HT-29 (cell line): ENCODE data around the gene GRM4. TPM values are rescaled to one million over a fixed set of nuclear protein-coding genes. Genes with fewer than 3 reads are reported as not detected.

Source experiments
- DNase-seq: peaks from one replicate; pipeline ENCODE4 v3.0.0-alpha.2; 2015; ENCODE audit warnings: low spot score
- total RNA-seq: library from RNA; depleted of rRNA; stranded (reverse); fragments of >200 nt; shearing (Covaris generic); gene quantifications from 2 replicates; pipeline ENCODE4 v1.2.3, GENCODE V29; 2014

GRM4 gene
- total RNA-seq, 1 experiment from 2014 or later: not detected

DNA sequence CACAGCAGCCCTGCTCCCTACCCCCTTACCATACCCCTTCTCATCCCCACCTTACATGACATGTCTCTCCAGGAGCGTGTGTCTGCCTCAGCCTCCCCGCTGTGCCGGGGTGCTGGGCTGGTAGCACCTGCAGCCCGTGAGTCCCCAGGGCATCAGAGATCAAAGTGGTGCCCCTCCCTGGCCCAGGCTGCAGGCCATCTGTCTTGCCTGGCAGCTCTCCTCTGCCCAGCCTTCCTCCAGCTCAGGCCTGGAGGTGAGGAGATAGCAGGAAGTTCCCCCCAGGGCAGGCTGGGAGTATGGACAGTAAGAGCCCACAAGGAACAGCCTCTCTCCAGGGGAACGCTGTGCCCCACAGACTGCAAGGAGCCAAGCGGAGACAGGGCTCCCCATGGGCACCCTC lies 35.3 kb downstream of the GRM4 start:
- no peak for DNase-seq

GRCh38 chr6:34108176-34108575 lies 37.7 kb downstream of the GRM4 start:
- DNase-seq: no peak

DNA sequence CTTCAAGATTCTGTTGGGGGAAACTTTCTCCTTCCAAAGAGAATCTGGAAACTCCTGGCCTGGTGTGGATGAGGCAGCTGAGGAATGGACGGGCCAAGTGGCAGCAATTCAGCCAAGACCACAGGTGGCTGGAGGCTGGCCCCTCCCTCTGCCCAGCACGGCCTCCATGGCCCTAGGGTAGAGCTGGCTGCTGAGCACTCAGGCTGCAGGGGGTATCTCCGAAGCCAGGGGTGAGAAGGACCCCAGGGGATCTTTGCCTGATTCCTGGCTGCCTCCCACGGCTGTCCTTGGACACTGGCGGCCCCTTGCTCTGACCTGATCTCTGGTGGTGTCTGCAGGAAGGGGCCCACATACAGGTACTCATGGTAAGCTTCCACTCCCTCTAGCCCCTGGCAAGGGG lies 39.0 kb downstream of the GRM4 start:
- no peak for DNase-seq

GRCh38 chr6:34106421-34106820 lies 39.5 kb downstream of the GRM4 start:
- no peak for DNase-seq

DNA sequence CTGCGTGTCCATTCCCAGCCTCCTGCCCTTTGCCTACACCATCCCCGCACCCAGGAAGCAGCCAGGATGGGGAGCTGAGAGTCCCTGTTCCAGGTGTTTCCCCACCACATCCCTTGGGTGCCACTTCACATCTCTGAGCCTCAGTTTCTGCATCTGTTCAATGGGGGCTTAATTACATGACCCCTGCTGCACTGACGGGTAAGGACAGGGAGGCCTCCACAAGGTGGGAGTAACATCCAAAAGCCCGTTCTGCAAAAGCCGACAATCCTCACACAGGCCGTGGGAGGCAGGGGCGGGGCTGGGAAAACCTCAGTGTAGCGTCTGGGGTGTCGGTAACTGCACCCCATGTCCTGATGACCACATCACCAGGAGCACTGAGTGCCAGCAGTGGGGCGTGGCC lies 41.3 kb downstream of the GRM4 start:
- no peak for DNase-seq

DNA sequence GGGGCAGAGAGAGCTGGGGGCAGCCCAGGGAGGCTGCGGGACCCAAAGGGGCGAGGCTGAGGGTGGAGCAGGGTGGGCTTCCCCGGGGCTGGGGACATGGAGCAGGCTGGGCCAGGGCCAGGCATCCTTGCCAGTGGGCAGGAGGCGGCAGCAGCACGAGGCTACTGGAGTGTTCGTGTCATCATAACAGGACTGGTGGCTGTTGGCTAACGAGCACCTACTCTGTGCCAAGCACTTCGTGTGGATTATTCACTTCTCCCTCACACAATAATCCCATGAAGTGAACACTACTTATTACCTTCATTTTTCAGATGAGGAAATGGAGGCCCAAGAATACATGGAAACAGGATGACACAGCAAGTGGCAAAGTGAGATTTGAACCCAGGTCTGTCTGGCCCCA lies 41.7 kb downstream of the GRM4 start:
- DNase-seq: no peak

DNA sequence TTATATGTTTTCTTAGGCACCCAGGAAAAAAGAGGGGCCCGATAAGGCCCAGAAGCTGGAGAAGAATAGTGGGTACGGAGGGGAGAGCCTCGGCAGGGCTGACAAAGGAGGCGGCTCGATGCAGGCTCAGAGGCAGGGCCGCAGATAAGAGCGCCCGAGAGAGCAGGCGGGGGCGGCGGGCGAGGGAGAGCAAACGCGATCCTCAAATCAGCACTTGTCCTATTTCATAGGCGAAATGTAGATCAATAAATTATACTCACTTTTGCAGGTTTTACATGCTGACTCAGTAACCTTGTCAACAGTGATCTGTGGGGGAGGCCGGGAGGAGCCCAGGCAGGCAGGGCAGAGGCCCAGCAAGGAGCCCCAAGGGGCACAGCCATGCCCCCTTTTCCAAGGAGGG lies 42.6 kb downstream of the GRM4 start:
- no peak for DNase-seq

DNA sequence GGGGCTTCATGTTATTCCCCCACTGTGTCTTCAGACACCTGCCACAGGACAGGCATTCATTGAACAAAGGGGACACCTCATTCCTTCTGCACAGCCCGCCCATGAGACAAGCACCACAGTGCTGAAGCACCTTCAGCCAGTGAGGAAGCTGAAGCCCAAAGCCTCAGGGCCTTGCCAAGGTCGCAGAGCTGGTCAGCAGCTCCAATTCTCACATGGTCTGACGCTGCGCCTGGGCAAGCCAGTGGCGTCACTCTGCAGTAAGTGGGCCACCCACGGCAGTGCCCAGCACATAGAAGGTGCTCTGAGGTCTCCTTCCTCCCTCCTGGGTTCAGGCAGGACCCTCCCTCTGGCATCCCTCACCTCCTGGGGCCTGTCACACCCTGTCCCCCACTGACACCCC lies 43.2 kb downstream of the GRM4 start:
- DNase-seq: no peak

GRCh38 chr6:34102099-34102656 lies 43.7 kb downstream of the GRM4 start:
- no peak for DNase-seq

DNA sequence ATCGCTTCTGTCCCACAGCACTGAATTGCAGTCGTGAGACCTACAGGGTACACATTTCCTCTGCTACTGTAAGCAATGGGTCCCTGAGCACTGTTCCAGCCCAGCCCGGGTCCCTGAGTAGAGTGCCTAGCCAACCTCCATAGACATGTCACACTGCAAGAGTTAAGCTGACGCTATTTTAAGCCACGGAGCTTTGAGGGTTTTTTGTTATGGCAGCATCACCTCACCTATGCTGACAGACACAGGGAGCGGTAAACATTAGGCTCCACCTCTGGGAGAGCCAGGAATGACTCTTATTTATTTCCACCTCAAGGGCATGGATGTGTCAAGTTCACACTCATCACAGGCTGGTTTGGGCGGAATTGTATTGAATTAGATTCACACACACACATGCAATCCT lies 45.1 kb downstream of the GRM4 start:
- DNase-seq: no peak

DNA sequence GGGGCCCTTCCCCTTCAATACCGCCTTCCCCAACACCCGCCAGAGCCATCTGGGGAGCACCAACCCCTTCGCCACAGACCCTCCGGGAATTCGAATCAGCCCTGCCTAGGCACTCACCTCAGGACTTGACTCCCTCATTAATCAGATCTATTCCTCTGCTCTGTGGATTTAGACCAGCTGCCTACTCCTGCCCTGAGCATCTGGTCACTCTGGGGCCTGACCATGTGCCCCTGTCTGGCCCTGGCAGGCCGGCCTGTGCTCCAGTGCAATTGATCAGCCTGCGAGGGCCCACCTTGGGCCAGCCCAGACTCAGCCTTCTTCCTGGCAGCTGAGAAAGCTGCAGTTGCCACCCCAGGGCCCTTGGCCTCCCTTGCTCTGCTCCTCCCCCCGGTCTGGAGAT lies 46.0 kb downstream of the GRM4 start:
- no peak for DNase-seq

- no peak for DNase-seq
These were observed 47.6 kb downstream of the GRM4 start for GRCh38 chr6:34098045-34098936.

DNA sequence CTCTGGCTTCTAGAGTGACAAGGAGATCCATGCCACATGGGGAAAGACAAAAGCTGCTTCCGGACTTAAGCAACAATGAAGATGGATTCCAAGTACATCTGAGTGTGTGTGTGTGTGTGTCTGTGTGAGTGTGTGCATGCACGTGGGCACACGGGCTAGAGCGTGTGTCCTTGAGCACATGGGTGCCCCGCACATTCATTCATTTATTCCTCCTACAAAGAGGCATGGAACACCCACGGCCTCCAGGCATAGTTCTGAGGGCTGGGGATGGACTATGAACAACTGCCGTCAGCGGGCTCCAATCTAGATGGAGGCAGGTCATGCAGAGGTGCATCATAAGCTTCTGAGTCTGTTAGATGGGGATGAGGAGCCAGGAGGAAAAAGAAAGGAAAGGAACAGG lies 49.1 kb downstream of the GRM4 start:
- no peak for DNase-seq

- no peak for DNase-seq
These were observed 49.7 kb downstream of the GRM4 start for GRCh38 chr6:34096193-34096592.

- DNase-seq: no peak
These were observed 50.1 kb downstream of the GRM4 start for GRCh38 chr6:34095741-34096140.

GRCh38 chr6:34095136-34095505 lies 50.8 kb downstream of the GRM4 start:
- DNase-seq: no peak

GRCh38 chr6:34094474-34095135 lies 51.3 kb downstream of the GRM4 start:
- DNase-seq: no peak

GRCh38 chr6:34093854-34094430 lies 51.9 kb downstream of the GRM4 start:
- DNase-seq: no peak

GRCh38 chr6:34093206-34093605 lies 52.7 kb downstream of the GRM4 start:
- no peak for DNase-seq

- DNase-seq: no peak
These were observed 53.3 kb downstream of the GRM4 start for GRCh38 chr6:34092631-34093030.

DNA sequence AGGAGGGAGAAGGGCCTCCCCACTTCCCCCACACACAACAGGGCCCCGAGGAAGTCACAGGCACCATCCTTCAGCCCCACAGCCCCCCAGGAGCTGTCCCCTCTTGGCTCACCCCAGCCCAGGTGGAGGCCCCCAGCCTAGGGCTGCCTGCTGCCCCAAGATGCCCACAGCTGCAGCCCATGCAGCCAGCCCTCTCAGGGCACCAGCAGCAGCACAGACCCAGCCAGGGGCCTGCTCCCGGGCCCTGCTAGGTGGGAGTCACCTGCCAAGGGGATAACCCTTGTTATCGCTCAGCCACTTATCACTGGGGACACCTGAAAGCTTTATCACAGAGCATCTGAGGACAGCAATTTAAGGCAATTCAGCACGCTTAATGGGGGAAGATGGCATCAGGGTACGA lies 55.0 kb downstream of the GRM4 start:
- no peak for DNase-seq

GRCh38 chr6:34090529-34090928 lies 55.4 kb downstream of the GRM4 start:
- no peak for DNase-seq

GRCh38 chr6:34086558-34086957 lies 59.3 kb downstream of the GRM4 start:
- DNase-seq: no peak
